ENCODE measurements around the gene SBF2. TPM values are rescaled to one million over a fixed set of nuclear protein-coding genes. Genes with fewer than 3 reads are reported as not detected.

The SBF2 gene
- total RNA-seq, 1 donor from 2014 or later: 141 TPM

DNA sequence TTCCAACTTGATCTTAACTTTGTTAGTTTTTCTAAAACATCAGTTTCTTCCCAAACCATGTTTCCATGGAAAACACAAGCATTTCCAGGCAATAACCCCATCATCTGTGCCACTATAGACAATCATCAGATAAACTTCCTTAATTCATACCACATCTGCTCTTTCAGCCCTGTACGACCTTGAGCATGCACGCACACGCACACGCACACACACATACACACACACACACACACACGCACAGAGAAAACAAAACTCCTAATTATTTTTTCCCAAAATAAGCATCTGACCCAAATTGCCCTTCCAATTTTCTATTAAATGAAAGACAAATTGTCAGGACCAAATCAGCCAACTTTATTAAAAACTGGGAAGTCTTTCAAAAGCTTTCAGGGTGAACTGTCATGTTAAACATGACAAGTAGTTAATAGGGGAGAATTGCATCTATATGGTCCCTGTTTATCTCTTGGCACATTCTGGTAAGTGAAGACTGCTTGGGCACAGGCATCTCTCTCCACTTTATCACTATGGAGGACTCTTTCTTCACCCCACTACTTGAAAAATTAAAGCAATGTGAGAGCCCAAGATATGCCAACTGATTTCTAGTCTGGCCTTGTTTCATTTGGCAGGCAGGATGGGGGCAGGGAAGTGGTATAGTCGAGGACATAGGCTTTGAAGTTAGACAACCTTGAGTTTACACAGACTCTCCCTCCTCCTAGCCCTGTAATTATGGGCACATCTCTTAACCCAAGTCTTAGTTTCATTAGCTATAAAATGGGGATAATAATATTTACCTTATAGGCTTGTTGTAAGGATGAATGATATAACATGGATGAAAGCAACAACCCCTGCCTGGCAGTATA lies 25.9 kb upstream of the SBF2 start:
- ATAC-seq: no peak
- DNase-seq (ENCODE audit: low spot score): no peak
- intact Hi-C loops (cut with DNase I): no loop called here

DNA sequence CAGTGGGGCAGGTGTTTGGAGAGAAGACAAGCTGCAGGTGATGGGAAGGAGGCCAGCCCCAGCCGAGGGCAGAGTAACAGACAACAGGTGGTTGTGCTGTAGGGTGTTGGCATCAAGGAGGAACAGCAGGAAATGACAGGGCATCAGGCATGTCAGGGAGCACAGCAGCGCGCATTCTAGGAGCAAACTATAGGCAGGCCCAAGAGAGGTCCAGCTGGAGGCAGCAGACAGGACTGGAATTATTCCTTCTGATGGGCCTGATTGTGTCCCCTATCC lies 24.4 kb upstream of the SBF2 start:
- no peak for DNase-seq (ENCODE audit: low spot score)
- ATAC-seq: no peak
- intact Hi-C loops (cut with DNase I): no loop called here

DNA sequence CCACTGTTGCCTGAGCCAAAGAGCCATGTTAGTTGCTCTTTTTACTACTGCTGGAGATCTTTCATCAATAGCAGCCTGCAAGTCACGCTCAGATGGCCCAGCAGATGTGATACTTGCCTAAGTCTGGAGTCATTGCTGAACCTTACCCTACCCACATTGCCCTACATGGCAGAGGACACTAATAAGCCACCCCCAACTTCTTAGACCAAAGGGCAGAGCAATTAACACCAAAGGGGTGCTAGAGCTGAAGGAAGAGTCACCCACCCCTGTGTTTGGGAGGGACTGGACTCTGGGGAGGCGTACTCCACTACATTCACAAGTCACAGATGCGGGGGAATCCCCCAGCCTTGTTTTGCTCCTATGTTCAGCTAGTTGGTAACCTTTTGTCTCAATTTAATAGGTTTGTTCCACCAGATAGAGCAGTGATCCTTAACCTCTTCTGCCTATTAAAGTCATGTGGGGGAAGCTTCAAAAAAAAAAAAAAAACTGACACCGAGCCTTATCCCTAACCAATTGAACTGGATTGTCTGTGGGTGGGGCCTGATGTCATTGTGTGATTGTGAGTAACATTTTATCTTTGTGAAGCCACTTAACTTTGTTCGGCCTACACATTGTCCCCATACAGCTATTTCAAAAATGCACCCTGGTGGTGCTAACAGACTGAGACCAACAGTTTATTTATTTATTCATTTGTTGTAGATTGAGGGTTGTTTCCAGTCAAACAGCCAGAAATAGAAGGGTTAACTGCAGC lies 23.9 kb upstream of the SBF2 start:
- no peak for DNase-seq (ENCODE audit: low spot score)
- intact Hi-C loops (cut with DNase I): no loop called here
- peak; percentile 14 for ATAC-seq

DNA sequence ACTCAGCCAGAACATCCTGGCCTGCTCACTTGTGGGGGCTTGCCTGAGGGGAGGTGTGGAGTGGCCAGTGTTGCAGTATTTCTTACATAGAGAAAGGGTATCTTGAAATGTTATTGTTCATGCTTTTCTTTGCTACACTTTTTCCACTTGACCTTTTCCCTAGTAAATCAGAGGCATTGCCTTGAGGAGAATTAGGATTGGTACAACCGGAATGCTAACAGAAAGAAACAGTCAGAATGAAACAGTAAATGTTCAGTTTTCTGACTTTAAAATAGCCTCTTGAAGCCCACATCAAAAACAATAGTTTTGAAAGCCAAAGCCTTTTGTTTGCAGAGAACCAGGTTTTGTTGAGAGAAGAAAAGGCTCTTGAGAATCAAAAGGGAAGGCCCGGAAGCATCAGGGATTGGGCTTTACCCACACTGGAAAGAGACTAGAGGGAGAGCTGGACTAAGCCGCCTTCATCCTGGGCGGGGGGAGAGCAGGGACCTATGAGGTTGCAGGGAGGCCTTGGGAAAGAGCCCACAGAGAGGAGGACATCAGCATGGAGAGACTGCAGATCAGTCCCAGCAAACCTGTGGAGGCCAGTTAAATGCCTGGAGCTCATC lies 23.2 kb upstream of the SBF2 start:
- DNase-seq (ENCODE audit: low spot score): no peak
- peak; percentile 58 for ATAC-seq
- intact Hi-C loops (cut with DNase I): no loop called here

DNA sequence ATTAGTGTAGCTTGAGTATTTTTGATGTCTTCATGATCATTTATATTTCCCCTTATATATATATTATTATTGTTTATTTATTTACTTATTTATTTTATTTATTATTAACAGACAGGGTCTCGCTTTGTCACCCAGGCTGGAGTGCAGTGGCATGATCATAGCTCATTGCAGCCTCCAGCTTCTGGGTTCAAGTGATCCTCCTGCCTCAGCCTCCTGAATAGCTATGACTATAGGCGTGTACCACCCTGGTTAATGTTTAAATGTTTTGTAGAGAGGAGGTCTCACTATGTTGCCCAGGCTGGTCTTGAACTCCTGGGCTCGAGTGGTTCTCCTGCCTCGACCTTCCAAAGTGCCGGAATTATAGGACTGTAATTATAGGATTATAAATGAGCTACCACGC lies 21.1 kb upstream of the SBF2 start:
- ATAC-seq: no peak
- DNase-seq (ENCODE audit: low spot score): no peak
- intact Hi-C loops (cut with DNase I): no loop called here

- ATAC-seq: peak; percentile 51
- intact Hi-C loops (cut with DNase I): no loop called here
- DNase-seq (ENCODE audit: low spot score): no peak
These were observed 20.4 kb upstream of the SBF2 start for GRCh38 chr11:10314199-10315072.

- no peak for DNase-seq (ENCODE audit: low spot score)
- ATAC-seq: no peak
- intact Hi-C loops (cut with DNase I): no loop called here
These were observed 17.8 kb upstream of the SBF2 start for GRCh38 chr11:10311802-10312201.

GRCh38 chr11:10310301-10310841 lies 16.4 kb upstream of the SBF2 start:
- intact Hi-C loops (cut with DNase I): no loop called here
- DNase-seq (ENCODE audit: low spot score) (no peak), ATAC-seq (no peak)

GRCh38 chr11:10309163-10310093 lies 15.4 kb upstream of the SBF2 start:
- peak; percentile 74 for DNase-seq (ENCODE audit: low spot score)
- no peak for ATAC-seq
- intact Hi-C loops (cut with DNase I): loop anchor here (5.0 kb wide), 2 partner anchors 97 to 552 kb away; no protein-coding TSS in a partner anchor

DNA sequence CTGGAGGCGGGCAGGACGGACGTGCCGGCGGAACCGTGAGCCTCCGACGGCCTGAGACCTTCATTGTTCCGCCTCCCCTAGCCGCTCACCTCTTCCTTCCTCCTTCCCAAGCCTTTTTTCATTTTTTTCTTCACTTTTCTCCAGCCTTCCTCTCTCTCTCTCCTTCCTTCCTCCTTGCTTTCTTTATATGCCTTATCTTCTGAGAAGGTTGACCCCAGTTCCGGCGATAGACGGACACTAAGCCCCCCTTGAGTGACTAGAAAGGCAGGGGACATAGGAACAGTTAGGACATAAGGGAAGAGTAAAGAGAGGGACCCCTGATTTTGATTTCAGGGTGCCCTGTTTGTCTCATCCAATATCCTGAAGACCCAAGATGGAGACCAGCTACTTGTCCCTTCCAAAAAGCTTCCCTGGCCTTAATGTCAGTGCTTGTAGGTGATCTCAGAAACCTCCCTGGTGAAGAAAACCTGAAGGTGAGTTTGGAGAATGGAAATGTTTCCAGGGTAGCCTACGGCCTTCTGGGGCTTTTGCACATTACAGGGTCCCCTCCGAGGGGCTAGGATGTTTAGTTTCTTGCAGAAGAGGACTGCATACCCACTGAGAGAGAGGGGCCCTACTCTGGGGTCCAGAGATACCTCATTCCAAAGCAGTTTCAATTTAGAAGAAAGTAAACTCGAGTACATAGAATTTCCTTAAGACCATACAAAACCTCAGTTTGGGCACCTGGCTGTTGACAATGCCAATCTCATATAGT lies 14.4 kb upstream of the SBF2 start:
- DNase-seq (ENCODE audit: low spot score) (no peak), ATAC-seq (no peak)
- intact Hi-C loops (cut with DNase I): loop anchor here (5.0 kb wide), 2 partner anchors 96 to 551 kb away; no protein-coding TSS in a partner anchor

GRCh38 chr11:10307400-10308200 lies 13.6 kb upstream of the SBF2 start:
- intact Hi-C loops (cut with DNase I): loop anchor here (5.0 kb wide), 2 partner anchors 95 to 550 kb away; no protein-coding TSS in a partner anchor
- ATAC-seq (peak; percentile 77), DNase-seq (ENCODE audit: low spot score) (peak; percentile 91)

GRCh38 chr11:10307022-10307399 lies 13.0 kb upstream of the SBF2 start:
- intact Hi-C loops (cut with DNase I): loop anchor here (5.0 kb wide), 2 partner anchors 95 to 550 kb away; no protein-coding TSS in a partner anchor
- DNase-seq (ENCODE audit: low spot score) (no peak), ATAC-seq (no peak)

GRCh38 chr11:10305964-10306918 lies 12.2 kb upstream of the SBF2 start:
- intact Hi-C loops (cut with DNase I): loop anchor here (5.0 kb wide), 2 partner anchors 94 to 549 kb away; no protein-coding TSS in a partner anchor
- DNase-seq (ENCODE audit: low spot score) (no peak), ATAC-seq (no peak)

- ATAC-seq (no peak), DNase-seq (ENCODE audit: low spot score) (no peak)
- intact Hi-C loops (cut with DNase I): loop anchor here (5.0 kb wide), 2 partner anchors 93 to 548 kb away; no protein-coding TSS in a partner anchor
These were observed 11.4 kb upstream of the SBF2 start for GRCh38 chr11:10305262-10305963.

Measured in sciatic nerve (tissue), 2 donors.